ENCODE measurements around the gene SLC15A4.
A peak's percentile ranks its signal among the peaks of the same experiment; 100 is the strongest.
"Not testable (repeated sequence)": the region's sequence is repeated elsewhere in the genome, so short reads cannot be mapped to it uniquely, and the experiment has no call there.

The SLC15A4 gene

DNA sequence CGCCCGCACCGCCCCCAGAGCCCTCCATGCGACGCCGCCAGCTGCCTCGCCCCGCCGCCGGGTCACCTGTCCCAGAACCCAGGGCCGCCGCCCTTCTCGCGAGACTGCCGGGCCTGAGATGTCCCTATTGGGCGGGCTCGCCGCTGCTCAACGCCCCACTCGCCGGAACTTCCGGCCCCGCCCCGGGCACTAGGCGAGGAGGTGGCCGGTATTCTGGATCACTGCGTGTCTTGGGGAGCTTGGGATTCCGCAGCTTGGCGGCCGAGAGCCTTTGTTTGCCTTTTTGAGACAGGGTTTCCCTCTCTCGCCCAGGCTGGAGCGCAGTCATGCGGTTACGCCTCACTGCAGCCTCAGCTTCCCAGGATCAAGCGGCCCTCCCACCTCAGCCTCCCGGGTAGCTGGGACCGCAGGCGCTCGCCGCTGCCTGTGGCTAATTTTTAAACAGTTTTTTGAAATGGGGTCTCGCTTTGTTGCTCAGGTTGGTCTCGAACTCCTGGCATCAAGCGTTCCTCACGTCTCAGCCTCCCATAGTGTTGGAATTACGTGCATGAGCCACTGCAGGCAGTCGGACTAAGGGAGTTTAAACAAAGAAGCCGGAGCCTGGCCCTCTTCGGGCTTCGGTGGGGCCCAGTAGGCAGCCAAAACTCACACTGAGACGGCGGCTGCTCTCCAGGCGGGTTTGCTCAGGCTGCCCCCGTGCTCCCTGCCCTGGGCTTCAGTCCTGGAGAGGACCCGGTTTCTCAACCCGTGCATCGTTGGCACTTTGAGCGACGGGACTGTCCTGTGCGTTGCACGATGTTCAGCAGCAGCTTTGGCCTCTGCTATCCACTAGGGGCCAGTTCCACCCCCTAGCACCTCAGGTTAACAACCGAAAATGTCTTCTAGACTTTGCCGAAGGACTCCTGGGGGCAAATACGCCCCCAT lies at the start of gene SLC15A4:
TSS of gene SLC15A4 (minus strand) at position 43 of the 924 bp plus-strand sequence. CDS start at position 28, 15 bp downstream.
- peak; percentile 73 to 84 for DNase-seq (ENCODE audit: low read depth in 2 of 2, low spot score in 1 of 2)

GRCh38 chr12:128872303-128872702 lies 48.5 kb upstream of the SLC15A4 start:
- DNase-seq (ENCODE audit: low read depth in 2 of 2, low spot score in 1 of 2), result no peak

- DNase-seq (ENCODE audit: low read depth in 2 of 2, low spot score in 1 of 2), result no peak
Measured at GRCh38 chr12:128871516-128871892, 47.7 kb upstream of the SLC15A4 start.

- DNase-seq (ENCODE audit: low read depth in 2 of 2, low spot score in 1 of 2), result no peak
Measured at GRCh38 chr12:128867466-128867865, 43.7 kb upstream of the SLC15A4 start.

- no peak for DNase-seq (ENCODE audit: low read depth in 2 of 2, low spot score in 1 of 2)
Measured at GRCh38 chr12:128864516-128865186, 40.9 kb upstream of the SLC15A4 start.

DNA sequence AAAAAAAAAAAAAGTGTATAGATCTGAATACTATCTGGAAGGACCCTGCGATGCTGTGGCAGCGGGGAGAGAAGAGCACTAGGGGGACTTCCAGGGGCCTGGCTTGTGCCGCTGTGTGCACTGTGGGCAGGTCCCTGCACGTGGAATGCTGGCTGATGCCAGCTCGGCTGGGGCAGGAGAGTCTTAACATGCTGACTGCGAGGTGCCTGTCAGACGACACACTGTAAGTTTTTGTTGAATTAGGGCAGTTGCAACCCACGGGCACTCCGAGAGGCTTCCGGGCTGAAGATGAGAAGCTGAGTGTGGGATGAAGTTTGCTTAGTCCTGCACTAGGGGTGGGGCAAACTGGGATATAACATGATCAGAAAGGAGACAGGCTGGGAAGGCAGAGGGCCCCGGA lies 40.2 kb upstream of the SLC15A4 start:
- no peak for DNase-seq (ENCODE audit: low read depth in 2 of 2, low spot score in 1 of 2)

- DNase-seq (ENCODE audit: low read depth in 2 of 2, low spot score in 1 of 2), result no peak
Measured at GRCh38 chr12:128861226-128862016, 37.7 kb upstream of the SLC15A4 start.

GRCh38 chr12:128859311-128859710 lies 35.6 kb upstream of the SLC15A4 start:
- no peak for DNase-seq (ENCODE audit: low read depth in 2 of 2, low spot score in 1 of 2)

GRCh38 chr12:128857133-128857763 lies 33.5 kb upstream of the SLC15A4 start:
- no peak for DNase-seq (ENCODE audit: low read depth in 2 of 2, low spot score in 1 of 2)

- DNase-seq (ENCODE audit: low read depth in 2 of 2, low spot score in 1 of 2), result no peak
Measured at GRCh38 chr12:128856791-128857078, 33.0 kb upstream of the SLC15A4 start.

DNA sequence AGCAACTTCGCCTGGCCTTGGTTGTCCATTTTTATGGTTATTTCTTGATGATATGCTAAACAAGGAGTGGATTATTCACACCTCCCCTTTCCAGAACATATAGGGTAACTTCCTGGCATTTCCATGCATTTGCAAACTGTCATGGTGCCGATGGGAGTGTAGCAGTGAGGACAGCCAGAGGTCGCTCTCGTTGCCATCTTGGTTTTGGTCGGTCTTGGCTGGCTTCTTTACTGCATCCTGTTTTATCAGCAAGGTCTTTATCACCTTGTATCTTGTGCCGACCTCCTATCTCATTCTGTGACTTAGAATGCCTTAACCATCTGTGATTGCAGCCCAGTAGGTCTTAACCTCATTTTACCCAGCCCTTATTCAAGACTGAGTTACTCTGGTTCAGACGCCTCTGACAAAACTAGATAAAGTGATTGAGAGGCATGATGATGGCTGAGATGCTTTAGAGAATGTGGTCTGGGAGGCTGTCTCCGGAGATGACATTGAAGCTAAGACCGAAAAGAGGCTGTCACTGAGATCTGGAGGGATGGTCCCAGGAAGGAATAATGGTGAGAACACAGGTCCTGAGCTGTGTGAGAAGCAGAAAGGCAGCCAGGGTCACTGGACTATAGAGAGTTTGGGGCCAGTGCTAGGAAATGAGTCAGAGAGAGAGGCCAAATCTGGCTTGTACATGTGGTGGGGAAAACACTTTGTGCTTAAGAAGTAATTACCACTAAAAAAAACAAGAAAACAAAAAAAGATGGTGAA lies 32.5 kb upstream of the SLC15A4 start:
- no peak for DNase-seq (ENCODE audit: low read depth in 2 of 2, low spot score in 1 of 2)

DNA sequence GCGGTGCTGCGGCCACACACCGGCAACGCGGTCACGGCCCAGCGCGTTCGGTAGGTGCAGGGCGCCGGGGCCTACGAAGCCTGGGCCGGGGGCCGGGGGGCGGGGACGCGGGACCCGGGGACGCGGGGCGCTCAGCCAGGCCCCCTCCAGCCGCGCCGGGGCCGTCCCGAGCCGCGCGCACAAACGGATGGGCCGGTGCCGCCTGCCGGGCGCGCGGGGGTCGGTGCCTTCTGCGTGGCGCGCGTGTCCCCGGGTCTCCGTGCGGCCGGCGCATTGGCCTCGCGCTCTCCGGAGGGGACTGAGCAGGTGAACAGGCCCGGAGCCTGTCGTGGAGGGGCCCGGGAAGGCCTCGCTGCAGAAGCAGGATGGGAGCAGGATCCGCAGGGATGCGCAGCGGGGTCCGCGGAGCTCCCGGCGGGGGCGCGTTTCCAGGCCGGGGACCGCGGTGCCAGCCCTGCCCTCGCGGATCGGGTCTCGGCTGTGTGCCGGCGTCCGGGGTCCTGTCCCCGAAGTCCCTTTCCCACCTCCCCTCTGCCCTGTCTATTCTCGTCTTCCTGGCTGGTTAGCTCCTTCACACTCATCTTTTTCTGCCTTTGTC lies 29.9 kb upstream of the SLC15A4 start:
- DNase-seq (ENCODE audit: low read depth in 2 of 2, low spot score in 1 of 2), result no peak

- no peak for DNase-seq (ENCODE audit: low read depth in 2 of 2, low spot score in 1 of 2)
Measured at GRCh38 chr12:128852885-128853599, 29.3 kb upstream of the SLC15A4 start, which contains the start of gene GLT1D1. Gene GLT1D1 (plus strand): TSS chr12:128853478. CDS start chr12:128853582, 104 bp downstream.

GRCh38 chr12:128852026-128852698 lies 28.4 kb upstream of the SLC15A4 start:
- DNase-seq (ENCODE audit: low read depth in 2 of 2, low spot score in 1 of 2), result no peak

DNA sequence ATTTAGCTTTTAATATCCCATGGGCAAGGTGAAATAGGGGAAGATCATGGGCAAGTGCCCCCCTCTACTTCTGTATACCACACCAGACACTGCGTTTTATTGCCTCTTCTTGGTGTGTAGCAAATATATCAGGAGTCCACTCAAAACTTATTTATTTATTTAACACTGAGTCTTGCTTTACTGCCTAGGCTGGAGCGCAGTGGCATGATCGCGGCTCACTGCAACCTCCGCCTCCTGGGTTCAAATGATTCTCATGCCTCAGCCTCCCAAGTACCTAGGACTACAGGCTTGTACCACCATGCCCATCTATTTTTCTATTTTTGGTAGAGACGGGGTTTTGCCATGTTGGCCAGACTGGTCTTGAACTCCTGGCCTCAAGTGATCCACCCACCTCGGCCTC lies 27.7 kb upstream of the SLC15A4 start:
- not testable (repeated sequence) for DNase-seq (ENCODE audit: low read depth in 2 of 2, low spot score in 1 of 2)

DNA sequence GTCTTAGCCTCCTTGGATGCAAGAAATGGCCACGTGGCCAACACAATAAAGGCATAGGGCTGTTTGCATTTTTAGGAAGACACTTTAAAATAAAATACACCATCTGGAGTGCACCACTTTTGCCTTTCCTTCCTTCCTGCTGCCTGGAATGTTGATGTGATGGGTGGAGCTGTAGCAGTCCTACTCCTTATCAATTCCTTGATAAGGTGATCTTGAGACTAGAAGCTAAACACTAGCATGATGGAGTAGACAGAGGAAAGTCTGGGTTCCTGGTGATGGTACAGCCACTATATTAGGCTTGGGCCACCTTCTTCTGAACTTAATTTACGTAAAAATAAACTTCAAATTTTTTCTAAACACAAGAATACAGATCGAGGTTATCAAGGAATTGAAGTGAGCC lies 26.6 kb upstream of the SLC15A4 start:
- no peak for DNase-seq (ENCODE audit: low read depth in 2 of 2, low spot score in 1 of 2)

- DNase-seq (ENCODE audit: low read depth in 2 of 2, low spot score in 1 of 2), result not testable (repeated sequence)
Measured at GRCh38 chr12:128849806-128850205, 26.0 kb upstream of the SLC15A4 start.

- DNase-seq (ENCODE audit: low read depth in 2 of 2, low spot score in 1 of 2), result no peak
Measured at GRCh38 chr12:128848371-128848770, 24.6 kb upstream of the SLC15A4 start.

- DNase-seq (ENCODE audit: low read depth in 2 of 2, low spot score in 1 of 2), result not testable (repeated sequence)
Measured at GRCh38 chr12:128846671-128847070, 22.9 kb upstream of the SLC15A4 start.

All from stimulated activated CD8-positive, alpha-beta memory T cell treated with anti-CD3 and anti-CD28 coated beads, Interleukin-4, amount 100 ng/mL, for 1 hour (primary cell).